Measurements from ENCODE around the gene WSCD2. TPM values are rescaled to one million over a fixed set of nuclear protein-coding genes. Genes with fewer than 3 reads are reported as not detected.

Gene WSCD2
- total RNA-seq, 4 donors from 2014 or later: 0.13 to 4.6 (median 0.29) TPM

DNA sequence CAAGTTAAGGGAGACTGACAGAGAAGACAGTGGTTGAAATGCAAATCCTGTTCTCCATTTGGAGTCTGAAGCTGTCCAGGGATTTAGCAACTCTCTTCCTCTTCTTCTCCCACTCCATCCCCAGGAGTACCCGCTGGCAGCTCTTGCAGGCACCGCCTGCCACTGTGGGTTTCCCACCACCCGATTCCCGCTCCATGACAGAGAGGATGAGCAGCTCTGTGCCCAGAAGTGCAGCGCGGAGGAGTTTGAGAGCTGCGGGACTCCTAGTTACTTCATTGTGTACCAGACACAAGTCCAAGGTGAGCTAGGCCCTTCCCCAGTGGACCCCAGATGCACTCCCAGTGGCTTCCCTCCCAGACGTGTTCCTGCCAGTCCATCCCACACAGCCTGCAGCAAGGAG, 97.8 kb downstream of the WSCD2 start:
- Histone ChIP-seq H3K4me3 (no peak overlapping the region), H3K27ac (no peak overlapping the region), H3K9me3 (no peaks in the 10 kb centered on the region), H3K36me3 (no peaks in the 10 kb centered on the region), H3K27me3 (no peaks in the 10 kb centered on the region), H3K4me1 (no peaks in the 10 kb centered on the region)
- 84% methylated on average over 8 of the region's 8 CpGs for WGBS
- DNase-seq (ENCODE audit: low spot score in 2 of 2): no peak
- TF ChIP-seq CTCF (IDR thresholded peaks at IDR 0.05) (no peak), POLR2AphosphoS5 (IDR thresholded peaks at IDR 0.05) (no peak), EP300 (IDR thresholded peaks at IDR 0.05) (no peak), POLR2A (IDR thresholded peaks at IDR 0.05) (no peak)

GRCh38 chr12:108228746-108229145, 99.7 kb downstream of the WSCD2 start:
- no peaks in the 10 kb centered on the region for H3K27me3 ChIP-seq
- 50% methylated on average over 4 of the region's 4 CpGs for WGBS
- H3K4me1 ChIP-seq: no peaks in the 10 kb centered on the region
- H3K36me3 ChIP-seq: no peaks in the 10 kb centered on the region
- TF ChIP-seq POLR2A (IDR thresholded peaks at IDR 0.05) (no peak), CTCF (IDR thresholded peaks at IDR 0.05) (no peak), EP300 (IDR thresholded peaks at IDR 0.05) (no peak), POLR2AphosphoS5 (IDR thresholded peaks at IDR 0.05) (no peak)
- no peak overlapping the region for H3K4me3 ChIP-seq
- H3K9me3 ChIP-seq: no peaks in the 10 kb centered on the region
- no peak overlapping the region for H3K27ac ChIP-seq
- DNase-seq (ENCODE audit: low spot score in 2 of 2): no peak

GRCh38 chr12:108231109-108231905, 102.2 kb downstream of the WSCD2 start:
- DNase-seq (ENCODE audit: low spot score in 2 of 2): no peak
- no peak for TF ChIP-seq CTCF (IDR thresholded peaks at IDR 0.05)
- no peak for TF ChIP-seq EP300 (IDR thresholded peaks at IDR 0.05)
- no peak for TF ChIP-seq POLR2A (IDR thresholded peaks at IDR 0.05)
- TF ChIP-seq POLR2AphosphoS5 (IDR thresholded peaks at IDR 0.05): no peak
- Histone ChIP-seq H3K4me1 (no peaks in the 10 kb centered on the region), H3K4me3 (no peak overlapping the region), H3K27ac (no peak overlapping the region), H3K9me3 (no peaks in the 10 kb centered on the region), H3K36me3 (no peaks in the 10 kb centered on the region), H3K27me3 (no peaks in the 10 kb centered on the region)
- 43% methylated on average over 3 of the region's 3 CpGs for WGBS

DNA sequence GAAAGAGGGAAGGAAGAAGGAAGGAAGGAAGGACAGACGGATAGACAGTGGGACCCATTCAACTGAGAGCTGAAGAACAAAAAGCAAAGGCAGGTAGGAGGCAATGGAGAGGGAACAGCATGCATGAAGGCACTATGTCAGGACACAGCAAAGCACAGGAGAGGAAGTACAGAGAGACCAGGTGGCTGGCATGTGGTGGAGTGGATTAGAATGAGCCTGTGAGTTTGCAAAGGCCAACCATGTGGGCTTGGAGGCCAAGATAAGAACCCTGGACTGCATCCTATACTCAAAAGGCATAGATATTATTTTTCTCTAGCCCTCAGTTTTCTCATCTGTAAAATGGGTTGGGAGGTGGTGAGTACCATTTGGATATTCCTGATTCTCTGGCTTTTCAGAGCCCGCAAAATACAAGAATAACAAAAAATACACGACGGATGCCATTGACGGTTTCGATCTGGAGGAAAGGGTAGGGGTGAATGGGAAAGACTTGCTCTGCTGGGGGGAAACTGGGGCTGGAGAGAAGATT, 102.9 kb downstream of the WSCD2 start:
- no peaks in the 10 kb centered on the region for H3K4me1 ChIP-seq
- no peaks in the 10 kb centered on the region for H3K36me3 ChIP-seq
- peaks cover 5% of the 10 kb centered on the region for H3K27me3 ChIP-seq
- TF ChIP-seq CTCF (IDR thresholded peaks at IDR 0.05) (no peak), POLR2A (IDR thresholded peaks at IDR 0.05) (no peak), EP300 (IDR thresholded peaks at IDR 0.05) (no peak), POLR2AphosphoS5 (IDR thresholded peaks at IDR 0.05) (no peak)
- no peaks in the 10 kb centered on the region for H3K9me3 ChIP-seq
- no peak overlapping the region for H3K27ac ChIP-seq
- H3K4me3 ChIP-seq: no peak overlapping the region
- no peak for DNase-seq (ENCODE audit: low spot score in 2 of 2)
- WGBS: 93% methylated on average over 6 of the region's 6 CpGs

- TF ChIP-seq CTCF (IDR thresholded peaks at IDR 0.05) (no peak), POLR2AphosphoS5 (IDR thresholded peaks at IDR 0.05) (no peak), EP300 (IDR thresholded peaks at IDR 0.05) (no peak), POLR2A (IDR thresholded peaks at IDR 0.05) (no peak)
- Histone ChIP-seq H3K27ac (no peak overlapping the region), H3K4me3 (no peak overlapping the region), H3K4me1 (no peaks in the 10 kb centered on the region), H3K27me3 (peaks cover 9% of the 10 kb centered on the region), H3K36me3 (no peaks in the 10 kb centered on the region), H3K9me3 (no peaks in the 10 kb centered on the region)
- 45% methylated on average over 5 of the region's 6 CpGs for WGBS
- DNase-seq (ENCODE audit: low spot score in 2 of 2): no peak
Measured at GRCh38 chr12:108232565-108232964, 103.5 kb downstream of the WSCD2 start.
